GM19438 (cell line): ENCODE results near the gene GAS2L1.
"Not testable (repeated sequence)": the region's sequence is repeated elsewhere in the genome, so short reads cannot be mapped to it uniquely, and the experiment has no call there.

Source experiments
- ATAC-seq: cut with Tn5 transposase; IDR thresholded peaks from one replicate; pipeline ENCODE4 v1.9.1; 2021; ENCODE audit warnings: low read depth; ENCODE audit not compliant: unreplicated experiment

The GAS2L1 gene

GRCh38 chr22:29339381-29340235 is 33.2 kb downstream of the GAS2L1 start:
- no peak for ATAC-seq

- ATAC-seq = no peak
These were observed 34.1 kb downstream of the GAS2L1 start for GRCh38 chr22:29340566-29340965.

- no peak for ATAC-seq
These were observed 34.8 kb downstream of the GAS2L1 start for GRCh38 chr22:29341056-29341848.

- no peak for ATAC-seq
These were observed 35.3 kb downstream of the GAS2L1 start for GRCh38 chr22:29341849-29342127.

GRCh38 chr22:29342177-29342576 is 35.7 kb downstream of the GAS2L1 start:
- no peak for ATAC-seq

- no peak for ATAC-seq
These were observed 36.3 kb downstream of the GAS2L1 start for GRCh38 chr22:29342577-29343312.

GRCh38 chr22:29343313-29343805 is 36.9 kb downstream of the GAS2L1 start:
- ATAC-seq = no peak

GRCh38 chr22:29344137-29344536 is 37.7 kb downstream of the GAS2L1 start:
- ATAC-seq = no peak

GRCh38 chr22:29344889-29345288 is 38.4 kb downstream of the GAS2L1 start:
- ATAC-seq = not testable (repeated sequence)

GRCh38 chr22:29345932-29346331 is 39.5 kb downstream of the GAS2L1 start:
- no peak for ATAC-seq

GRCh38 chr22:29346659-29347058 is 40.2 kb downstream of the GAS2L1 start:
- ATAC-seq = no peak

GRCh38 chr22:29348041-29348440 is 41.6 kb downstream of the GAS2L1 start:
- ATAC-seq = no peak

- ATAC-seq = no peak
These were observed 42.5 kb downstream of the GAS2L1 start for GRCh38 chr22:29348956-29349355.

- no peak for ATAC-seq
These were observed 44.6 kb downstream of the GAS2L1 start for GRCh38 chr22:29351042-29351441.

GRCh38 chr22:29351891-29352290 is 45.4 kb downstream of the GAS2L1 start:
- no peak for ATAC-seq

- ATAC-seq = no peak
These were observed 46.3 kb downstream of the GAS2L1 start for GRCh38 chr22:29352778-29353177.

- ATAC-seq = no peak
These were observed 46.8 kb downstream of the GAS2L1 start for GRCh38 chr22:29353286-29353685.

- ATAC-seq = no peak
These were observed 47.4 kb downstream of the GAS2L1 start for GRCh38 chr22:29353860-29354259.

- not testable (repeated sequence) for ATAC-seq
These were observed 50.9 kb downstream of the GAS2L1 start for GRCh38 chr22:29357193-29357890.

- ATAC-seq = no peak
These were observed 53.0 kb downstream of the GAS2L1 start for GRCh38 chr22:29359469-29359868.
